Astrocyte of the spinal cord (primary cell): Measurements from ENCODE around the gene NABP2.

ENCODE experiments used
- DNase-seq: peaks from one replicate; pipeline ENCODE4 v3.0.0; 2011; ENCODE audit warnings: low read depth, low spot score
- H3K4me3 ChIP-seq: 2 replicates; pipeline ENCODE4 v1.5.1; 2011; ENCODE audit warnings: low read depth, mild to moderate bottlenecking, low read length, moderate library complexity
- CTCF ChIP-seq: IDR thresholded peaks from 2 replicates; pipeline ENCODE4 v1.5.1; 2012; ENCODE audit warnings: low read depth, mild to moderate bottlenecking, low read length, inconsistent platforms
- in situ Hi-C: cut with HindIII; loops from 2 replicates; pipeline ENCODE4 v1.10.0; 2017; ENCODE audit warnings: low sequenced_read_pairs

NABP2 gene

GRCh38 chr12:56237552-56237951, 13.4 kb downstream of the NABP2 start:
- H3K4me3 ChIP-seq, result no peak overlapping the region
- in situ Hi-C loops, result no loop called here
- DNase-seq, result no peak
- no peak for TF ChIP-seq CTCF

- TF ChIP-seq CTCF, result no peak
- DNase-seq, result no peak
- in situ Hi-C loops, result no loop called here
- H3K4me3 ChIP-seq, result no peak overlapping the region
Measured at GRCh38 chr12:56241424-56242303, 17.5 kb downstream of the NABP2 start.

GRCh38 chr12:56242986-56243385, 18.8 kb downstream of the NABP2 start:
- H3K4me3 ChIP-seq, result no peak overlapping the region
- in situ Hi-C loops, result no loop called here
- TF ChIP-seq CTCF, result no peak
- no peak for DNase-seq

- TF ChIP-seq CTCF, result no peak
- H3K4me3 ChIP-seq, result no peak overlapping the region
- DNase-seq, result no peak
- in situ Hi-C loops, result no loop called here
Measured at GRCh38 chr12:56243731-56244181, 19.6 kb downstream of the NABP2 start.

- DNase-seq, result no peak
- H3K4me3 ChIP-seq, result no peak overlapping the region
- in situ Hi-C loops, result no loop called here
- no peak for TF ChIP-seq CTCF
Measured at GRCh38 chr12:56244494-56244893, 20.4 kb downstream of the NABP2 start.

GRCh38 chr12:56247923-56248322, 23.8 kb downstream of the NABP2 start:
- no peak overlapping the region for H3K4me3 ChIP-seq
- in situ Hi-C loops, result no loop called here
- DNase-seq, result no peak
- TF ChIP-seq CTCF, result no peak
